ENCODE results near the gene SORCS1. TPM values are rescaled to one million over a fixed set of nuclear protein-coding genes. Genes with fewer than 3 reads are reported as not detected.

Gene SORCS1
- total RNA-seq, 6 experiments from 2014 or later, result 0.04 to 0.16 (median 0.09) TPM; not detected in 2

DNA sequence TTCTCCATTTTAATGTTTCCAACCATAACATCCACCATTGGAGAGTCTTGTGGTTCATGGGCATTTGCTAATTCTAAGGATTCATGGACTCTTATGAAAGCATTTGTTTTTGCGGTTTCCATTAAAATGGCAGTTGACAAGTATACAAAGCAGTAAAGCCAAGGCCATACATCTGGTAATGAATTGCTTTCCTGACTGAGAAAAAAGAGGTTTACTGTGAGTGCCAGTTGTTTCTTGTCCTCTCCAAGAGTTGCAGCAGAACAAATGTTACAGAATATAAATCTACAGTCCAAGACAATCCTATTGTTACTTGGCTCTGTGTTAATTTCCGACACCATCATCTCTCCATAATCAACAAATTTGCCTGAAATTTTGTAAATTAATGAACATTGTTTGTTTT is 261.3 kb downstream of the SORCS1 start:
- H3K4me3 ChIP-seq, result no peak overlapping the region
- H3K9me3 ChIP-seq, result no peaks in the 10 kb centered on the region
- TF ChIP-seq, protein P1, sequence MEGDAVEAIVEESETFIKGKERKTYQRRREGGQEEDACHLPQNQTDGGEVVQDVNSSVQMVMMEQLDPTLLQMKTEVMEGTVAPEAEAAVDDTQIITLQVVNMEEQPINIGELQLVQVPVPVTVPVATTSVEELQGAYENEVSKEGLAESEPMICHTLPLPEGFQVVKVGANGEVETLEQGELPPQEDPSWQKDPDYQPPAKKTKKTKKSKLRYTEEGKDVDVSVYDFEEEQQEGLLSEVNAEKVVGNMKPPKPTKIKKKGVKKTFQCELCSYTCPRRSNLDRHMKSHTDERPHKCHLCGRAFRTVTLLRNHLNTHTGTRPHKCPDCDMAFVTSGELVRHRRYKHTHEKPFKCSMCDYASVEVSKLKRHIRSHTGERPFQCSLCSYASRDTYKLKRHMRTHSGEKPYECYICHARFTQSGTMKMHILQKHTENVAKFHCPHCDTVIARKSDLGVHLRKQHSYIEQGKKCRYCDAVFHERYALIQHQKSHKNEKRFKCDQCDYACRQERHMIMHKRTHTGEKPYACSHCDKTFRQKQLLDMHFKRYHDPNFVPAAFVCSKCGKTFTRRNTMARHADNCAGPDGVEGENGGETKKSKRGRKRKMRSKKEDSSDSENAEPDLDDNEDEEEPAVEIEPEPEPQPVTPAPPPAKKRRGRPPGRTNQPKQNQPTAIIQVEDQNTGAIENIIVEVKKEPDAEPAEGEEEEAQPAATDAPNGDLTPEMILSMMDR (IDR thresholded peaks at IDR 0.05), result no peak
- TF ChIP-seq POLR2A (IDR thresholded peaks at IDR 0.05), result no peak
- no peak overlapping the region for H3K27ac ChIP-seq
- DNase-seq (no peak), ATAC-seq (no peak)
- intact Hi-C loops (cut with DNase I), result no loop called here
- no peaks in the 10 kb centered on the region for H3K4me1 ChIP-seq
- H3K27me3 ChIP-seq, result no peaks in the 10 kb centered on the region
- no peaks in the 10 kb centered on the region for H3K36me3 ChIP-seq
- 73% methylated on average over 1 of the region's 2 CpGs for WGBS (ENCODE audit: insufficient coverage, low coverage, low lambda C conversion rate, missing lambda C conversion rate)

GRCh38 chr10:106900016-106900652 is 264.4 kb downstream of the SORCS1 start:
- Histone ChIP-seq H3K36me3 (no peaks in the 10 kb centered on the region), H3K4me1 (peaks cover 0 to 8% (median 3%) of the 10 kb centered on the region in 4 donors), H3K27ac (no peak overlapping the region), H3K9me3 (no peaks in the 10 kb centered on the region), H3K27me3 (no peaks in the 10 kb centered on the region), H3K4me3 (no peak overlapping the region)
- DNase-seq (no peak), ATAC-seq (no peak)
- intact Hi-C loops (cut with DNase I), result no loop called here
- TF ChIP-seq POLR2A (IDR thresholded peaks at IDR 0.05), result no peak
- TF ChIP-seq, protein P1 (IDR thresholded peaks at IDR 0.05), result no peak
- 64% methylated on average over 7 of the region's 7 CpGs for whole genome bisulfite sequencing (ENCODE audit: insufficient coverage, low coverage, low lambda C conversion rate, missing lambda C conversion rate)

- Histone ChIP-seq H3K4me3 (no peak overlapping the region), H3K27me3 (no peaks in the 10 kb centered on the region), H3K27ac (no peak overlapping the region), H3K4me1 (peaks cover 0 to 8% (median 3%) of the 10 kb centered on the region in 4 donors), H3K36me3 (no peaks in the 10 kb centered on the region), H3K9me3 (no peaks in the 10 kb centered on the region)
- 73% methylated on average over 4 of the region's 4 CpGs for WGBS (ENCODE audit: insufficient coverage, low coverage, low lambda C conversion rate, missing lambda C conversion rate)
- DNase-seq, result no peak
- intact Hi-C loops (cut with DNase I), result no loop called here
- TF ChIP-seq, protein P1 (IDR thresholded peaks at IDR 0.05), result no peak
- no peak for TF ChIP-seq POLR2A (IDR thresholded peaks at IDR 0.05)
- ATAC-seq, result no peak
Measured at GRCh38 chr10:106898446-106898845, 266.1 kb downstream of the SORCS1 start.

GRCh38 chr10:106897719-106898118 is 266.8 kb downstream of the SORCS1 start:
- no peak for TF ChIP-seq POLR2A (IDR thresholded peaks at IDR 0.05)
- TF ChIP-seq, protein P1 (IDR thresholded peaks at IDR 0.05), result no peak
- intact Hi-C loops (cut with DNase I), result no loop called here
- Histone ChIP-seq H3K4me1 (peaks cover 0 to 8% (median 3%) of the 10 kb centered on the region in 4 donors), H3K4me3 (no peak overlapping the region), H3K36me3 (no peaks in the 10 kb centered on the region), H3K27ac (no peak overlapping the region), H3K9me3 (no peaks in the 10 kb centered on the region), H3K27me3 (no peaks in the 10 kb centered on the region)
- DNase-seq (peak in 1 of 3 donors; percentile 21), ATAC-seq (peak; percentile 68 to 82 (median 76))
- 8% methylated on average over 6 of the region's 7 CpGs for WGBS (ENCODE audit: insufficient coverage, low coverage, low lambda C conversion rate, missing lambda C conversion rate)

Measured in right lobe of liver (tissue), 6 donors.